Measurements from ENCODE around the gene AVEN. TPM values are rescaled to one million over a fixed set of nuclear protein-coding genes. Genes with fewer than 3 reads are reported as not detected.

Gene AVEN
- total RNA-seq, 4 donors from 2014 or later: 12.3 to 27.9 (median 18.0) TPM

GRCh38 chr15:33960549-33960935, 78.5 kb downstream of the AVEN start:
- Histone ChIP-seq H3K27ac (no peak overlapping the region), H3K4me3 (no peak overlapping the region), H3K36me3 (no peaks in the 10 kb centered on the region), H3K4me1 (no peaks in the 10 kb centered on the region), H3K9me3 (no peaks in the 10 kb centered on the region), H3K27me3 (no peaks in the 10 kb centered on the region)
- intact Hi-C loops (cut with DNase I; ENCODE audit: low total_unique reads): no loop called here
- DNase-seq: no peak
- TF ChIP-seq POLR2A (IDR thresholded peaks at IDR 0.05): no peak
- no peak for TF ChIP-seq CTCF (IDR thresholded peaks at IDR 0.05)

- no peak overlapping the region for H3K27ac ChIP-seq
- no peaks in the 10 kb centered on the region for H3K27me3 ChIP-seq
- no peaks in the 10 kb centered on the region for H3K4me1 ChIP-seq
- intact Hi-C loops (cut with DNase I; ENCODE audit: low total_unique reads): no loop called here
- H3K36me3 ChIP-seq: no peaks in the 10 kb centered on the region
- no peak for DNase-seq
- no peaks in the 10 kb centered on the region for H3K9me3 ChIP-seq
- no peak overlapping the region for H3K4me3 ChIP-seq
- TF ChIP-seq POLR2A (IDR thresholded peaks at IDR 0.05): no peak
- TF ChIP-seq CTCF (IDR thresholded peaks at IDR 0.05): no peak
These were observed 79.0 kb downstream of the AVEN start for GRCh38 chr15:33959844-33960548.

- Histone ChIP-seq H3K9me3 (no peaks in the 10 kb centered on the region), H3K27ac (no peak overlapping the region), H3K36me3 (no peaks in the 10 kb centered on the region), H3K4me1 (no peaks in the 10 kb centered on the region), H3K27me3 (no peaks in the 10 kb centered on the region), H3K4me3 (no peak overlapping the region)
- intact Hi-C loops (cut with DNase I; ENCODE audit: low total_unique reads): no loop called here
- no peak for DNase-seq
- TF ChIP-seq POLR2A (IDR thresholded peaks at IDR 0.05) (no peak), CTCF (IDR thresholded peaks at IDR 0.05) (no peak)
These were observed 82.6 kb downstream of the AVEN start for GRCh38 chr15:33956397-33956796.

GRCh38 chr15:33955945-33956344, 83.1 kb downstream of the AVEN start:
- no peaks in the 10 kb centered on the region for H3K27me3 ChIP-seq
- H3K4me3 ChIP-seq: no peak overlapping the region
- no peaks in the 10 kb centered on the region for H3K4me1 ChIP-seq
- TF ChIP-seq CTCF (IDR thresholded peaks at IDR 0.05): no peak
- no peak for TF ChIP-seq POLR2A (IDR thresholded peaks at IDR 0.05)
- H3K27ac ChIP-seq: no peak overlapping the region
- intact Hi-C loops (cut with DNase I; ENCODE audit: low total_unique reads): no loop called here
- H3K36me3 ChIP-seq: no peaks in the 10 kb centered on the region
- DNase-seq: no peak
- no peaks in the 10 kb centered on the region for H3K9me3 ChIP-seq

- DNase-seq: no peak
- Histone ChIP-seq H3K27me3 (no peaks in the 10 kb centered on the region), H3K9me3 (no peaks in the 10 kb centered on the region), H3K27ac (no peak overlapping the region), H3K4me1 (no peaks in the 10 kb centered on the region), H3K36me3 (no peaks in the 10 kb centered on the region), H3K4me3 (no peak overlapping the region)
- TF ChIP-seq CTCF (IDR thresholded peaks at IDR 0.05): no peak
- no peak for TF ChIP-seq POLR2A (IDR thresholded peaks at IDR 0.05)
- intact Hi-C loops (cut with DNase I; ENCODE audit: low total_unique reads): no loop called here
These were observed 92.9 kb downstream of the AVEN start for GRCh38 chr15:33946152-33946551.

All from uterus (tissue), 4 donors.